BJ (cell line): Measurements from ENCODE around the gene SCRT2. TPM values are rescaled to one million over a fixed set of nuclear protein-coding genes. Genes with fewer than 3 reads are reported as not detected.

Experiments
- CTCF ChIA-PET: fragments of 350-600 bp; formaldehyde crosslinking; extraction: SDS; loops from one replicate; lab custom pipeline; 2021; ENCODE audit warnings: antibody characterized with exemption, inconsistent platforms; lab: Yijun Ruan, JAX
- POLR2A ChIA-PET: fragments of 300-600 bp; sonication (Branson Sonifier 250); formaldehyde crosslinking; extraction: SDS; loops from one replicate; lab custom pipeline; 2021; ENCODE audit warnings: antibody characterized with exemption; lab: Charles Lee
- DNase-seq: peaks from one replicate; pipeline ENCODE4 v3.0.0-alpha.2; 2011; ENCODE audit warnings: low read depth
- H3K27me3 ChIP-seq: 2 replicates; pipeline ENCODE4 v1.6.0; 2011; ENCODE audit warnings: low read length; ENCODE audit not compliant: control insufficient read depth, insufficient read depth
- H3K36me3 ChIP-seq: 2 replicates; pipeline ENCODE4 v1.5.1; 2011; ENCODE audit warnings: low read length; ENCODE audit not compliant: control insufficient read depth, insufficient read depth
- H3K4me3 ChIP-seq: 2 replicates; pipeline ENCODE4 v1.5.1; 2011; ENCODE audit warnings: low read depth, mild to moderate bottlenecking, control low read depth, low read length
- CTCF ChIP-seq: IDR thresholded peaks from 2 replicates; pipeline ENCODE4 v1.5.1; 2011; ENCODE audit warnings: low read depth, mild to moderate bottlenecking, control low read depth, inconsistent platforms, low read length, moderate library complexity; ENCODE audit not compliant: insufficient read depth
- polyA plus RNA-seq: library from polyadenylated mRNA; depleted of rRNA; stranded (reverse); fragments of >200 nt; gene quantifications from 2 replicates; pipeline ENCODE4 v1.2.3, GENCODE V29; 2011

SCRT2 gene
- polyA plus RNA-seq, 1 experiment, result not detected

GRCh38 chr20:711576-711975, 36.0 kb upstream of the SCRT2 start:
- CTCF ChIA-PET, result no interaction called here
- Histone ChIP-seq H3K27me3 (peaks cover 13% of the 10 kb centered on the region), H3K36me3 (no peaks in the 10 kb centered on the region), H3K4me3 (no peak overlapping the region)
- TF ChIP-seq CTCF, result no peak
- POLR2A ChIA-PET, result no interaction called here
- no peak for DNase-seq

GRCh38 chr20:710780-711450, 35.3 kb upstream of the SCRT2 start:
- H3K36me3 ChIP-seq, result no peaks in the 10 kb centered on the region
- no peak for DNase-seq
- peaks cover 13% of the 10 kb centered on the region for H3K27me3 ChIP-seq
- POLR2A ChIA-PET, result no interaction called here
- H3K4me3 ChIP-seq, result no peak overlapping the region
- CTCF ChIA-PET, result no interaction called here
- no peak for TF ChIP-seq CTCF

- no peak for TF ChIP-seq CTCF
- Histone ChIP-seq H3K27me3 (peaks cover 13% of the 10 kb centered on the region), H3K36me3 (no peaks in the 10 kb centered on the region), H3K4me3 (no peak overlapping the region)
- CTCF ChIA-PET, result no interaction called here
- POLR2A ChIA-PET, result no interaction called here
- no peak for DNase-seq
Observed at GRCh38 chr20:709991-710779, 34.6 kb upstream of the SCRT2 start.

GRCh38 chr20:709423-709822, 33.8 kb upstream of the SCRT2 start:
- ChIA-PET CTCF (no interaction called here), POLR2A (no interaction called here)
- DNase-seq, result no peak
- no peak for TF ChIP-seq CTCF
- Histone ChIP-seq H3K27me3 (peaks cover 13% of the 10 kb centered on the region), H3K36me3 (no peaks in the 10 kb centered on the region), H3K4me3 (no peak overlapping the region)

GRCh38 chr20:708956-709355, 33.4 kb upstream of the SCRT2 start:
- Histone ChIP-seq H3K4me3 (no peak overlapping the region), H3K27me3 (peaks cover 13% of the 10 kb centered on the region), H3K36me3 (no peaks in the 10 kb centered on the region)
- no peak for TF ChIP-seq CTCF
- ChIA-PET CTCF (no interaction called here), POLR2A (no interaction called here)
- DNase-seq, result no peak
